Measurements from ENCODE around the gene ITFG1. TPM values are rescaled to one million over a fixed set of nuclear protein-coding genes. Genes with fewer than 3 reads are reported as not detected.
A peak's percentile ranks its signal among the peaks of the same experiment; 100 is the strongest.

The ITFG1 gene
- total RNA-seq, 1 donor from 2014 or later = 71.3 TPM

- peaks cover 68% of the 10 kb centered on the region for H3K36me3 ChIP-seq
- TF ChIP-seq CTCF (IDR thresholded peaks at IDR 0.05; ENCODE audit: borderline replicate concordance) = no peak
- no peaks in the 10 kb centered on the region for H3K27me3 ChIP-seq (ENCODE audit: low read depth)
- intact Hi-C loops (cut with micrococcal nuclease) = no loop called here
- peaks cover 13% of the 10 kb centered on the region for H3K4me1 ChIP-seq
- no peak for DNase-seq
- H3K4me3 ChIP-seq = no peak overlapping the region
- no peaks in the 10 kb centered on the region for H3K9me3 ChIP-seq (replicated peaks)
- H3K27ac ChIP-seq (replicated peaks) = no peak overlapping the region
Measured at GRCh38 chr16:47499700-47500264, 38.9 kb upstream of the ITFG1 start.

DNA sequence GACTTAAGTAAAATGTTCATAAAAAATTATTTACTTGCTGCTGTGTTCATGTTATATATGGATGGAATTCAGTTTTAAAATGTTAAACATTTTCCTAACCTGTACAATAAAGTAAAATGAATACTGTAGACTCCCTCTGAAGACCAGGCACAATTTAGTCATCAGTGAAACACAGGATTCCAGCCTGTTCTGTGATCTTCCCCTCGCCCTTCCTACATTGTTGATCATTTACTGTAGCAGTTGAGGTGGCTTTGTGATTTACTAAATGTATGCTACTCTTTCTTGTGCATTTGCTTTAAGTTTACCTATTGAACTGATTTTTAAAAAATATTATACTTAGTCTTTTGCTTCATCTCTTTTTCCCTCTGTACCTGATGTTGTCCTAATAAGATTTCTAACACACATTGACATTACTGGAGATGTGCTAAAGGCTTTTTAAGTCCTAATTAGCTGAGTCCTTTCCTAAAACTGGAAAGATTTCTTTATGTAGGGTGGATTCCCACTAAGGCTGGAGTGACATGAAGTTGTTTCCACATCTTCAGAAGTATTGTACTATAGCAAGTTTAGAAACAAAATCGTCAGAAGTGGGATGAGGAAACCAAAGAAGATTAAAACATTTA lies 38.3 kb upstream of the ITFG1 start:
- no peaks in the 10 kb centered on the region for H3K27me3 ChIP-seq (ENCODE audit: low read depth)
- peaks cover 62% of the 10 kb centered on the region for H3K36me3 ChIP-seq
- intact Hi-C loops (cut with micrococcal nuclease) = no loop called here
- peaks cover 19% of the 10 kb centered on the region for H3K4me1 ChIP-seq
- no peak overlapping the region for H3K4me3 ChIP-seq
- no peak overlapping the region for H3K27ac ChIP-seq (replicated peaks)
- no peak for DNase-seq
- TF ChIP-seq CTCF (IDR thresholded peaks at IDR 0.05; ENCODE audit: borderline replicate concordance) = no peak
- no peaks in the 10 kb centered on the region for H3K9me3 ChIP-seq (replicated peaks)

GRCh38 chr16:47493381-47494337 lies 32.8 kb upstream of the ITFG1 start:
- intact Hi-C loops (cut with micrococcal nuclease) = no loop called here
- peak overlapping the region; percentile 50 for H3K4me3 ChIP-seq
- peaks cover 31% of the 10 kb centered on the region for H3K9me3 ChIP-seq (replicated peaks)
- no peak for DNase-seq
- peaks cover 31% of the 10 kb centered on the region for H3K36me3 ChIP-seq
- no peak for TF ChIP-seq CTCF (IDR thresholded peaks at IDR 0.05; ENCODE audit: borderline replicate concordance)
- no peaks in the 10 kb centered on the region for H3K27me3 ChIP-seq (ENCODE audit: low read depth)
- peak overlapping the region; percentile 86 for H3K27ac ChIP-seq (replicated peaks)
- peaks cover 55% of the 10 kb centered on the region for H3K4me1 ChIP-seq

- Histone ChIP-seq H3K27me3 (ENCODE audit: low read depth) (no peaks in the 10 kb centered on the region), H3K4me3 (peak overlapping the region; percentile 50), H3K9me3 (replicated peaks) (peaks cover 40% of the 10 kb centered on the region), H3K4me1 (peaks cover 55% of the 10 kb centered on the region), H3K36me3 (peaks cover 26% of the 10 kb centered on the region), H3K27ac (replicated peaks) (peak overlapping the region; percentile 86)
- no peak for TF ChIP-seq CTCF (IDR thresholded peaks at IDR 0.05; ENCODE audit: borderline replicate concordance)
- DNase-seq = peak; percentile 82
- intact Hi-C loops (cut with micrococcal nuclease) = no loop called here
Measured at GRCh38 chr16:47492428-47493377, 31.8 kb upstream of the ITFG1 start.

DNA sequence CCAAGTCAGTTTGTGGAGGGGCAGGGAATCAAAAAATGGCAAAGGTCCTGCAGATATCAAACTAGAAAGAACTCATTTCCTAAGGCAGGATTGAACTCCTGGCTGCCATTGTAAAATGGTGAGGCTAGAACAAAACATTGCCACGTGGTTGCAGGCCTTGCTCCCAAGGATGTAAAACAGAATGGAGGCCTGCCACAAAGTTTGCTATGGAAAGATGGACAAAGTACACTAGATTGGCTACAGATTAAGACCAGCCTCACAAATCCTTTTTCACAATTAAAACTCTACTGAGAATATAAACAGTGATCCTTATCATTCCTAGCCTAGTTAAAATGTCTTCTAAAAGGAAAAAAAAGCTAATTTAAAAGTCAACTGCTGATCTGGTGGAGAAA lies 31.2 kb upstream of the ITFG1 start:
- no peak for DNase-seq
- intact Hi-C loops (cut with micrococcal nuclease) = no loop called here

More for the DNA sequence above, 31.2 kb upstream of the ITFG1 start:
- peaks cover 20% of the 10 kb centered on the region for H3K36me3 ChIP-seq
- peak overlapping the region; percentile 86 for H3K27ac ChIP-seq (replicated peaks)
- no peak for TF ChIP-seq CTCF (IDR thresholded peaks at IDR 0.05; ENCODE audit: borderline replicate concordance)
- H3K9me3 ChIP-seq (replicated peaks) = peaks cover 43% of the 10 kb centered on the region
- H3K4me3 ChIP-seq = no peak overlapping the region
- peaks cover 55% of the 10 kb centered on the region for H3K4me1 ChIP-seq
- no peaks in the 10 kb centered on the region for H3K27me3 ChIP-seq (ENCODE audit: low read depth)
